Activated naive CD4-positive, alpha-beta T cell treated with anti-CD3 and anti-CD28 coated beads, Interleukin-2, amount 50 U/mL, for 16 hours (primary cell): Measurements from ENCODE around the gene PIGB.
"Not testable (repeated sequence)": the region's sequence is repeated elsewhere in the genome, so short reads cannot be mapped to it uniquely, and the experiment has no call there.

Experiments
- DNase-seq: peaks from one replicate; pipeline ENCODE4 v3.0.0-alpha.2; 2020

PIGB gene

GRCh38 chr15:55383687-55384086 is 64.7 kb downstream of the PIGB start:
- DNase-seq, result no peak

DNA sequence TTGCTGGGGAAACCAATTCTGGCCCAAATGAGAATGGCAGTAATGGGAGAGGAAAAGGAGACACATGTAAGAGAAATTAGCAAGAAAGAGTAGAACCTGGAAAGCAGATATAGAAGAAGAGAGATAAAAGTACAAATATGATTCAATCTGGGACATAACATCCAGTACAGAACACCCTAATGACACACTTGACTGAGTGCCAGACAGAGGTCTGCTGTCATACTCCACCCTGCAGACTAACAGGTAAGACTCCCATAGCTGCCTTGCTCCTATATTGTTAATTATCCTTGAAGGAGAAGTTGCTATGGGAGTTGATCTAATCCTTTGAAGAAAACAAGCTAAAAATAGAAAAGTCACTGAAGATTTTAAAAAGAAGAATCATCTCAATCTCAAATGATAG is 68.0 kb downstream of the PIGB start:
- no peak for DNase-seq

GRCh38 chr15:55389264-55389607 is 70.2 kb downstream of the PIGB start:
- DNase-seq, result no peak

DNA sequence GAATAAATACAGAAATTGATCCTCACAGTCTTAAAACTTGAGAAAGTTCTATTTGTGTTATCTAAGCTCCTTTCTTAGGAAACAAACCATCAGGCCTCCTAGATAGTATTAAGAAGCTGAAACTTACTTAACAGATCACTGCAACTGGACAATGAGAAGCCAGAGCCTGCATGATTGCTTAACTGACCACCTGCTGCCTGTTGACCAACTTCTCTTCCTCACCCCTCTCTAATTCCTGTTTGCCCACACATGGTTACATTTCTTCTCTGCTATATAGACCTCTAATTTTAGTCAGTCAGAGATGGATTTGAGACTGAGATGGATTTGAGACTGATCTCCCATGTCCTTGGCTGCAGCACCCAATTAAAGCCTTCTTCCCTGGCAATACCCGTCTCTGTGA is 75.7 kb downstream of the PIGB start:
- DNase-seq, result no peak

GRCh38 chr15:55398243-55398642 is 79.2 kb downstream of the PIGB start:
- no peak for DNase-seq

- DNase-seq, result not testable (repeated sequence)
These were observed 81.0 kb downstream of the PIGB start for GRCh38 chr15:55400050-55400449.

GRCh38 chr15:55401786-55402246 is 82.8 kb downstream of the PIGB start:
- no peak for DNase-seq

GRCh38 chr15:55402707-55403106 is 83.7 kb downstream of the PIGB start:
- DNase-seq, result no peak

GRCh38 chr15:55403531-55403930 is 84.5 kb downstream of the PIGB start:
- DNase-seq, result no peak
